Measurements from ENCODE around the gene LMBRD1.
"Not testable (repeated sequence)": the region's sequence is repeated elsewhere in the genome, so short reads cannot be mapped to it uniquely, and the experiment has no call there.

LMBRD1 gene

DNA sequence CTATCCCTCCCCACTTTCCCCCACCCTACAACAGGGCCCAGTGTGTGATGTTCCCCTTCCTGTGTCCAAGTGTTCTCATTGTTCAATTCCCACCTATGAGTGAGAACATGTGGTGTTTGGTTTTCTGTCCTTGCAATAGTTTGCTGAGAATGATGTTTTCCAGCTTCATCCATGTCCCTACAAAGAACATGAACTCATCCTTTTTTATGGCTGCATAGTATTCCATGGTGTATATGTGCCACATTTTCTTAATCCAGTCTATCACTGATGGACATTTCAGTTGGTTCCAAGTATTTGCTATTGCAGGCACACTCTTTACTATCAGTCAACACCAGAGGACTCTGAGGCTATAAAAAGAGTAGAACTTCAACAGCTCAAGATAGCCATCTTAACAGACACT is 2.0 kb upstream of the LMBRD1 start:
- not testable (repeated sequence) for DNase-seq (ENCODE audit: low read depth in 2 of 2)

DNA sequence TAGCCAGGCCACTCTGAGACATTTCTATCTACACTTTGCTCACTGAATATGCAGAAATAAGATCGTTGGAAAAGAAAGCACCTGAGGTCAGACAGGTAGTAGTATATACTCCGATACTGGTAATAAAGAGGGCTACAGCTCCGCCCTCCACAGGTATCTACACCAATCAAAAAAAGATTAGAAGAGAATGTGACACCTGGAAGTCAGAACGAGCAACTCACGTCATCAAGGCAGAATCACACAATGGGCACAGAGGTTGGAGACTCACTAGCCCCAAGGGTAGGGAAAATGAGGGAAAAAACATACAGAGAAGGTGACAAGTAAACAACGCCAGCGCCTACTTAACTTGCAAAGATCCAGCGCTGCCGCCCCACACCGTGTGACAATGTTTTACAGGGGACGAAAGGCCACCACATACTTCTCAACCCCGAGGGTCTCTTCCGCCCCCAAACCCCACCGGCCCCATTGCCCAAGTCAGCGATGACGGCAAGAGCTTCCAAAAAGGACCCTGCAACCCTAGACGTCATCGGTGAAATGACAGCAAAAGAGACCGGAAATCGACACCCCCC is 653 bp downstream of the LMBRD1 start:
- DNase-seq (ENCODE audit: low read depth in 2 of 2), result peak in 1 of 2 donors; percentile 15

DNA sequence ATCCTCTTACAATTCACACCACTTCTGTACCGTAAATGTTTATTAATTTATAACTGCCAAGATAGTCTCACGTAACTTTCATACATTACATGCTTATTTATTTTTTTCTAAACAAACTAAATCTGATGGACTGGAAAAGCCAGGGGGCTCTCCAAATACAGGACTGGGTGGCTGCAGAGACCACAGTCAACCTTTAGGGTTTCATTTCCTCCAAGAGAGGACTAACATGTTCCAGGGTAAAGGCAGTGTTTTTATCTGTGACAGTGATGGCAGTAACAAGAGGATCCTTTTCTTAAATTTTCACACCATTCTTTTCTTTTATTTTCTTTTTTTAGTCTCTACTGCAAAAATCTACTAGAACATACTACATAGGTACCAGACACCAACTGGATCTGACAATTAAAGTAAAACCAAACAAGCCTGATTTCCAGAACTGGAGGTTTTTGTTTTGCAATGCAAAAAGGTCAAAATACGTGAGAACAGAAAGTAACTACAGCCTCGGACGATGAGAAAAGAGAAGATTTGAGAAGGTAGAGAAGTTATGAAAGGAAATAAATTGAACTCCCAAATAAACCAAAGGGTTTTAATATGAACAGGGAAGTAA is 1.2 kb downstream of the LMBRD1 start:
- no peak for DNase-seq (ENCODE audit: low read depth in 2 of 2)

DNA sequence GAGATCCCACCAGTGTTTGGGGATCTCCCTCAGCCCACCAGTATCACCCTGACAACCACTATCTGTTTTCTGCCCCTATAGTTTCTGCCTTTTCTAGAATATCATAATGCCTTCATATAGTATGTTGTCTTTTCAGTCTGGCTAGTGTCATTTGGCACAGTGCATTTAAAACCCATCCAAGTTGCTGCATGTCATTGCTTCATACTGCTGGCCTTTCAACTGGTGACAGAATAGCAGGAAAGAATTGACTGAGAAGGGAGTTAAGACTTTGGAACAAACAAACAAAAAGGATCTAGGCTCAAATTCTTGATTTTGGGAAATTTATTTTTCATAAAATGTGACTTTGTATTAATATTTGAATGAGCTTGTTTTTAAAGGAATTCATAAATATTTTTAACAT is 4.5 kb downstream of the LMBRD1 start:
- no peak for DNase-seq (ENCODE audit: low read depth in 2 of 2)

DNA sequence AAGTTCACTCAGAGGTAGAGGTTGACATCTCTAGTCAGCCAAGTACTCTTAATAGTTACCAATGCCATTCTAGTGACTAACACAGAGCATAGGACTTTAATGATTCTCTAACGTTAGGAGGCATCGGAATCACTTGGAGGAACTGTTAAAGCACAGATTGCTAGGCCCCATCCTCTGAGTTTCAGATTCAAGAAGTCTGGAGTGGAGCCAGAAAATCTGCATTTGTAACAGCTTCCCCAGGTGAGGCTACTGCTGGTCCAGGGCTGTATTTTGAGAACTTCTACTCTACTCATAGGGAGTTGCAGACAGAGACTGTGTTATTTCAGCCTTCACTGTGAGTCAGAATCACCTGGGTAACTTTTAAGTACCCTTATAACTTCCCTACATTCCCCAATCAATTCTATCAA is 5.7 kb downstream of the LMBRD1 start:
- DNase-seq (ENCODE audit: low read depth in 2 of 2), result no peak

DNA sequence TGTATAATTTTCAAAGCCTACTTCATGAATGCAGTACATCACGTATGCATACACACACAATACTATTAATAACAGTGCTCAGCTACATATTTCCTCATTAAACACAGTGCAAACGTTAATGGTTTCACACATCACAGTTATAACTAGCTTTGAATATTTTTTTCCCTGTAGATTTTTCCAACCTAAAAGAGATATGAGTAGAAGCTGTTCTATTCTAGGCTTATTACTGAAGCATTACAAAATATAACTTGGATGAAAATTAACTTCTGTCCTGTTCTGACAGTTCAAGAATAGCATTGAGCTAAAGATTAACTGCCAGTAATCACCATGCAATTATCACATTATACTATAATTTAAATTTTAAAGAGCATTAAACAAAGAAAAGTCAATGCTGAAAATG is 6.2 kb downstream of the LMBRD1 start:
- DNase-seq (ENCODE audit: low read depth in 2 of 2), result no peak

DNA sequence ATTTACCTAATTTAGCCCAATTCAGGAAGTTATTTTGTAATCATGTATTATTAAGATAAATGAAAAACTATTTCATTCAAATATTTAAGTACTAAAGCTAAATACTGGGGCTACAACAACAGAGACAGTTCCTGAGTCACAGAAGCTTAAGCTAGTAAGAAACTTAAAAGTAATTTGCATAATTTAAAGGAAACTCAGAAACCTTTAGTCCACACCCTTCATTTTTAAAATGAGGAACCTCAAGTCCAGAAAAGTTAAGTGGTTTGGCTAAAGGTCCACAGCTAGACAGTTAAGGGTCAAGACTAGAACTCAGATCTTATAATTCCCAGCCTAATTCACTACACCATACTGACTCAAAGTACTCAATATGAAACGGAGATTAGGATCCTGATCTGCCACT is 7.2 kb downstream of the LMBRD1 start:
- no peak for DNase-seq (ENCODE audit: low read depth in 2 of 2)

GRCh38 chr6:69787436-69787835 is 9.4 kb downstream of the LMBRD1 start:
- DNase-seq (ENCODE audit: low read depth in 2 of 2), result not testable (repeated sequence)

DNA sequence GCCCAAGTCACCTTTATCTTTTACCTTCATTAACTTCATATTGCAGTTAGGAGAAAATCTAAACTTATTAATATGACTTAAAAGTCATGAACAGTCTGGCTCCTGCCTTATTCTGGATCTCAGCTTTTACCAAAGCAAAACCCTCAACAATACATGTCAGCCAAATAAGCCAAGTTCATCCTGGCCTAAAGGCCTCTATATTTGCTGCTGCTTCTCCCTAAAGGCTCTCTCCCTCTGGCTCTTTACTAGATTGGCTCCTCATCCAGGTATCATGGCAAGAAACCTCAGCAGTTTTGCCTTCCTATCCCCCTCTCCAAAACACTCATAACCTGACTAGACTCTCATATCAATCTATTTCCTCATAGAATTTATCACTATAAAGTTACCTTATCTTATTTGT is 11.1 kb downstream of the LMBRD1 start:
- no peak for DNase-seq (ENCODE audit: low read depth in 2 of 2)

DNA sequence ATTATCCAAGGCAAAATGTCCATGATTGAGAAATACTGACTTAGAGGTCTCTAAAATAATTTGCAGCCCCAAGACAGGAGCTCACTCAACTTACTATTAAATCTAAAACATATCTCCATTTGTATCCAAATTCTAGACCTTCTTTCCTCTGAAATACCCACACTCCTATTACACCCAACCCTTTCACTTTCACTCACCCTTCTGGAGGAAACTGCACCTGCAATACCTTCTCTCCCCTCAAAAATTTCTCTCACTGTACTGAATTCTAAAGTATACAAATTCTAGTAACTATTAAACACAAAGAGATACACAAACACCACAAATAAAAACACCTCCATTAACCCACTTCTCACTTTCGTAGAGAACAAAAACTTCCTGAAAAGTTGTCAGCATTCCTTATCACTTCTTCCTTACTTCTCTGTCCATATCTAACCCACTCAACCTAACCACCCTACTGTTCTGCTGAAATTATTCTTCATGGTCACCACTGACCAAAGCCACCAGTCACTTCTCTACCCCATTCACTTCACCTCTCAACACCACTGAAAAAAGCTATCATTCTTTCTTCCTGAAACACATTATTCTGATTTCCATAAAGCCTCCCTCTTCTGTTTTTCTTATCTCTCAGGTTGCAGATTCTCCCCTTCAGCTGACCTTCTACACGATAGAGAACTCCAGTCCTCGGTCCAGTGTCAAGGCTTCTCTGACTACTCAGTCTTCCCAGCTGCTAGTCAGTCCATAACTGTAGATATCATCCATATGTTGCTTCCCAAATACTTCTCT is 12.0 kb downstream of the LMBRD1 start:
- DNase-seq (ENCODE audit: low read depth in 2 of 2), result no peak

DNA sequence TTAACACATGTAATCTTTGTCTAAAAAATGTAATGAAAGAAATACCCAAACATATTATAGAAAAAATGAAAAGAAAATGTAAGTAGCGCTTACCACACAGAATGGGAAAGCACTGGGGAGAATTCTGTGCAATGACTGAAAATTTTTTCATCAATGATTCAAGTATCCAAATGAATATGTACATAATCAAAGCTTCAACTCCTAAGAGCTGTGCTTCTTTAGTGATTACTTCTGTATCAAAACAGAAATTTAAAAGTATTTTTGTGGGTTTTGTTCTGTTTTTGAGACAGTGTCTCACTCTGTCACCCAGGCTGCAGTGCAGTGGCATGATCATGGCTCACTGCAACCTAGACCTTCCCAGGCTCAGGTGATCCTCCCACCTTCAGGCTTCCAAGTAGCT is 13.7 kb downstream of the LMBRD1 start:
- no peak for DNase-seq (ENCODE audit: low read depth in 2 of 2)

DNA sequence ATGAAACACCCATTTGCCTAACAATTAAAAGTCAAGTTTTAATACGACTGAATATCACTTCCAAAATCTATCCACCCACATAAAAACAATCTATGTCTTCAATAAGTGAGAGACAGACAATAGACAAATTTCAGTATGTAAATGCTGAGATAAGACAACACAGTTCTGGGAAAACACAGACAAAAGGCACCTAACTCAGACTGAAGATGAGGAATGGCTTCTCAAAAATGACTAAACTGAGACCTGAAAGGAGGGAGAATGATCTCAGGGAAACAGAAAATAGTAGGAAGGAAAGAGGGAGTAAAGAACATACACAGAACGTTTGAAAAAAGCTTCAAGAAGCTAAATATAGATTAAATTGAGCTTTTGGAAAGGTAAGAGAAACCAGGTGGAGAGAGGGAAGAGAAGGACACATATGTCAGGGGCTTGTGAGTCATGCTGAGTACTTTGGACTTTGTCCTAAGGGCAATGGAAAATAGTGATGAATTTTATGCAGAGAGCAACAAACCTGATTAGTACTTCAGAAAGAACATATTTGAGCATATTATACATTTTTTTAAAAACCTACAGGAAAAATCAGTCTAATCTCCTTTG is 16.1 kb downstream of the LMBRD1 start:
- no peak for DNase-seq (ENCODE audit: low read depth in 2 of 2)

DNA sequence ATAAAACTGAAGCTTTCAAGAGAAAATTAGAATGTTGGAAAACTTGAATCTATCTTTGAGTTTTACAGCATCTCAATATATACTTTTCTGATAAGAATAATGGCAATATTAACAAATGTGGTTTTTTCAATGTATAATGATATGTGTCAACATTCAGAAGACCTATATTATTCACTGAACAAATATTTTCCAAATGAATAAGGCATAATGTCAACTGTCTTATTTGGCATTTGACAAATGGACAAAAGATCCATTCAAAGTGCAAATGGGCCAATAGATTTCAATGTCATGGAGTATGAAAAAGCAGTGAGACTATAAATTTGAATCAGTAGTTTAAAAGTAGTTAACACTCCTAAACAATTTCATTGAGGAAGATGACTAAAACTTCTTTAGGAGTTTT is 20.9 kb downstream of the LMBRD1 start:
- no peak for DNase-seq (ENCODE audit: low read depth in 2 of 2)

DNA sequence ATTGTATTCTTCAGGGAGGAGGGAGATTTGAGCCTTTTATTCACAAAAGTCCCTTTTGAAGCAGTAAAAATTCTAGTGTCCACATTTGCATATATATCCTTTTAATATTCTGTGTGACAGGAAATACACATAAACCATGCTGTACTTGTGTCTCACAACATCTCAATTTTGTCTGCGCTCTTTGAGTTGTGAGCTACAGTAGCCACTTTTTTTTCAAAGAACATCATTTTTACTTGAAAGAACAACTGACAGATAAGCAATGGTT is 21.3 kb downstream of the LMBRD1 start:
- DNase-seq (ENCODE audit: low read depth in 2 of 2), result no peak

DNA sequence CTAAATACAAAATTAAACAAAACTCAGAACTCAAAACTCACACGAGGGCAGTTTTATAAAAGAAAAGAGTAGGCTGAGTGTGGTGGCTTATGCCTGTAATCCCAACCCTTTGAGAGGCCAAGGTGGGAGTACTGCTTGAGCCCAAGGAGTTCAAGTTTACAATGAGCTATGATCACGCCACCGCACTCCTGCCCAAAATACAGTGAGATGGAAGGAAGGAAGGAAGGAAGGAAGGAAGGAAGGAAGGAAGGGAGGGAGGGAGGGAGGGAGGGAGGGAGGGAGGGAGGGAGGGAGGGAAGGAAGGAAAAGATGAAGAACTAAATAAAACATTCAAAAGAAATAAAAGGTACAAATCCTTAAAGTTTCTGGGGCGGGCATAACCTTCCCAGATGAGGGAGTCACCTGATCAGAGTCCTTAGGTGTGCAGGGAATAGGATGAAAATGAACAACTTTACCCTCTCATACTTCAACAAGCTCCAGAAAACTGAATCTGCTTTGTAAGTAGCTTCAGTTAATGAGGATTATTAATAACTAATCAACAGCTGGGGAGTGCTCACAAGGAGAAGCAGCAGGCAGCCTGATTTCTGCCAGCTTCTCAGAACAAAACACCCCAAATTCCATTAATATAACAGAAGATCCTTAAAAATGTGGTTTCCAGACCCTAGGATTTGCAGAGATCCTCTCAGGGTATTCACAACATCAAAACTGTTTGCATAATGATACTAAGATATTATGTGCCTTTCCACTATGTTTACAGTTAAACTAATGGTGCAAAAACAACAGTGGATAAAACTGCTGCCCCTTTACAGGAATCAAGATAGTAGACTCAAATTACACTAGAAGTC is 21.8 kb downstream of the LMBRD1 start:
- DNase-seq (ENCODE audit: low read depth in 2 of 2), result no peak

DNA sequence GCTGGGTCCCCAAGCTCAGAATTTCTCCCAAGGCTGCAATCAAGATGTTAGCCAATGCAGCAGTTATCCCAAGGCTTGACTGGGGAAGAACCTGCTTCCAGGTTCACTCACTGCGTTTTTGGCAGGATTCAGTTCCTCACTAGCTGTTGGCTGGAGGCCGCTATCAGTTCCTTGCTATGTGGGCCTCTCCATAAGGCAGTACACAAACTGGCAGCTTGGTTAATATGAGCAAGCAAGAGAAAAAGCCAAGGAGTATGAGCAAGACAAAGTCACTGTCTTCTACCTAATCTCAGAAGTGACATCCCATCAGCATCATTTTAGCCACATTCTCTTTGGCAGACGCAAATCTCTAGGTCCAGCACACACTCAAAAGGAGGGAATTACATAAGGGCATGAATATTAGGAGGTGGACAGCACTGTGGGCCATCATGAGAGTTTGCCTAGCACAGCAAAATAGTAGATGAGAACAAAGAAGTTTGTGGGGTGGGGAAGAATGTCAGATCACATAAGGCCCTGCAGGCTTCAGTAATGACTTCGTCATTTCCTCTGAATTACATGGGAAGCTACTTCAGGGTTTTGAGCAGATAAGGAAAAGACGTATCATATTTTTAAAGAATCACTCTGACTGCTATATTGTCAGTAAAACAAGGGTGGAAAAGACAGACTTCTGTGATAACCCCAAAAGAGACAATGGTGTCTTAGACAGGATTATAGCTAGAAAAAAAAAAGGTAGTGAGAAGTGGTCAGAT is 25.5 kb downstream of the LMBRD1 start:
- DNase-seq (ENCODE audit: low read depth in 2 of 2), result no peak

DNA sequence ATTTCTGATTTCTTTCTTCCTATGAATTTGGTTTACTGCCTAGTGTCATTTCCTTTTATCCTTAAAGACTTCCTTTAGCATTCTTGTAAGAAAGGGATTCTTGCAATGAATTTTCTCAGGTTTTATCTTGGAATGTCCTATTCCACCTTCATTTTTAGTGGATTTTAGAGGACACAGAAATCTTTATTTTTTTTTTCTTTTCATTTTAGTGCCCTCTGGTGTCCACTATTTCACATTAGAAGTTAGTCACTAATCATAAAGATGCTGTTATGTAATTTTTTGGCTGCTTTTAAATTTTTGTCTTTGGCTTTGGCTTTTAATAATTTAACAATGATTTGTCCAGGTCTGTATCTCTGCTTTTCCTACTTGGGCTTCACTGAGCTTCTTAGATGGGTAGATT is 28.1 kb downstream of the LMBRD1 start:
- no peak for DNase-seq (ENCODE audit: low read depth in 2 of 2)

DNA sequence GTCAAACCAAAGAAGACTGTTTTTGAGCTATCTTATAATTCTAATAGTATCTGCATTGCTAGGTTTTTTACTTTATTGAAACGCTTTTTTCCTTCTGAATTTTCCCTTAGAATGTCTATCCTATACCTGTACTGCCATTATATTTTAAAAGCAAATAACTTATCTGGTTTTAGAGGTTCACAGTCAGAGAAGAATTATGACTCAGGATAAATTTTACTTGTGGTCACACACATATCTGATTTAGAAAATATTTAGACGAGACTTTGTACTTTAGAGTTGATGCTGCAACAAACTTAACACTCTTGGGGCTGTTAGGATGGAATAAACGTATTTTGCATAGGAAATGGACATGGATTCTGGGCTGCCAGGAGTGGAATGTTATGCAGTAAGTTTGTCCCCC is 33.0 kb downstream of the LMBRD1 start:
- no peak for DNase-seq (ENCODE audit: low read depth in 2 of 2)

DNA sequence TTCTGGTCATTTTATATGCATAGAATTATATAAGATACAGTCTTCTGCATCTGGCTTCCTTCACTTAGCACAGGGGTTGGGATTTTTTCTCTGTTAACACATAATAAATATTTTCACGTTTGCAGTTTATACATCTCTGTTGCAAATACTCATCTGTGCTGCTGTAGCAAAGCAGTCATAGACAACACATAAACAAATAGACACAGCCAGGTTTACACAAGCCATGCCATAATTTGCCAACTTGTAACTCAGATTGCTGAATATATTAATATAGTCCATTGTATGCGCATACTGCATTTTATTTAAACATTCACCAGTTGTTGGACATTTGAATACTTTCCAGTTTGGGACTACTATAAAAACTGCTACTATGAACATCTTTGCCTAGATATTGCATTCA is 35.0 kb downstream of the LMBRD1 start:
- DNase-seq (ENCODE audit: low read depth in 2 of 2), result no peak

DNA sequence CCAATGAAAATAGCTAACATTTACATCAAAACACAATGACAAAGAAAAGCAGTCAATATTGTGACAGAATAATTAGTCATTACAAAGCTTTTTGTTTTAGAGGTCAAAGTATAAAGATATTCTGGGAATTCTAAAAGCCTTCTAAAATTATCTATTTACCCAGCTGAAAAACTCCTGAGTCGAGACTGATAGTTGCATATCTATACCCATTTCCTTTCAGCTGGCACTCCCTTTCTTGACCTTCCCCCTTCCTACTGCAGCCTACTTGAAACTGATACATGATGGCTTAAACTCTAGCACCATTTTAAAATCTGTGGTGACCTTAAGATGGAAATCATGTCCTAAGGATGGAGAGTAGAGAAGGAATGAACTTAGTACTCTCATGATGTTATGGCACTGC is 38.6 kb downstream of the LMBRD1 start:
- DNase-seq (ENCODE audit: low read depth in 2 of 2), result no peak

GRCh38 chr6:69756907-69757306 is 39.9 kb downstream of the LMBRD1 start:
- DNase-seq (ENCODE audit: low read depth in 2 of 2), result no peak

DNA sequence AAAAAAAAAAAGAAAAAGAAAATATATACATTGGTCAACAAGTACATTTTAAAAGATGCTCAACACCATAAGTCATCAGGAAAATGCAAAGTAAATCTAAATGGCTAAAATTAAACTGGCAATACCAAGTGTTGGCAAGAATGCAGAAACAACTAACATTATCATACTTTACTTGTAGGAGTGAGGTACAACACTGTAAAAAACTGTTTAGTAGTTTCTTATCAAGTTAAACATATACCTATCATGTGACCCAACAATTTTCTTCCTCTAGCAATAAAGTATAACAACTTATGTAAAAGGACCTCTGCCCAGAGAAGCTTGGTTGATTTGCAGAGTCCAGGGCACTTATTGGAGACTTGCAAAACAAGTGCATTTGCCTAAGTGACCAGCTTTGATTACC is 40.4 kb downstream of the LMBRD1 start:
- no peak for DNase-seq (ENCODE audit: low read depth in 2 of 2)

All from stimulated activated CD8-positive, alpha-beta memory T cell treated with anti-CD3 and anti-CD28 coated beads, Interleukin-2, amount 100 ng/mL, for 1 hour (primary cell).